Erythroblast (primary cell): ENCODE results near the gene GRIK2.
"Not testable (repeated sequence)": the region's sequence is repeated elsewhere in the genome, so short reads cannot be mapped to it uniquely, and the experiment has no call there.

Source experiments
- DNase-seq, 2 experiments: peaks; one replicate each; lab custom pipeline; 2025; lab: John Stamatoyannopoulos, UW
- GATA1 ChIP-seq: IDR thresholded peaks from 2 replicates; pipeline ENCODE4 v1.6.1; 2011; ENCODE audit warnings: low read depth, mild to moderate bottlenecking, control low read depth, low read length, moderate library complexity
- POLR2A ChIP-seq: IDR thresholded peaks from 2 replicates; pipeline ENCODE4 v1.6.1; 2011; ENCODE audit warnings: mild to moderate bottlenecking, low read length

Gene GRIK2

DNA sequence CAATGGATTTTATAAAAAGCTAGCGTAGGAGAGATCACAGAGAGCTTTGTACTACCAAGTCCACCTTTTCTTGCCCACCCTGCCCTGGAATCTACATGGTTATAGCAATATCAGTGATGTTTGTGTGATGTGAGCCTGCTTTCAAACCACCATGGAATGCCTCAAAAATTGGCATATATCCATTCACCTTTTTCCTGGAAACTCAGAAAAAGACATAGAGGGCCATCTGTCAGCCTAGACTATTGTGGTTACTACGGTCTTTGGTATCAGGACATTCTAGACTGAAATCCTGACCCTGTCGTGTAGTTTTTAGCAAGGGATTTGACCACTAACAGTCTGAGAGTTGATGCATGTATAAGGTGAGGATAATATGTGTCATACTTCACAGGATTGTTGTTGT lies 239.6 kb downstream of the GRIK2 start:
- DNase-seq = no peak
- TF ChIP-seq GATA1 = no peak
- no peak for TF ChIP-seq POLR2A

DNA sequence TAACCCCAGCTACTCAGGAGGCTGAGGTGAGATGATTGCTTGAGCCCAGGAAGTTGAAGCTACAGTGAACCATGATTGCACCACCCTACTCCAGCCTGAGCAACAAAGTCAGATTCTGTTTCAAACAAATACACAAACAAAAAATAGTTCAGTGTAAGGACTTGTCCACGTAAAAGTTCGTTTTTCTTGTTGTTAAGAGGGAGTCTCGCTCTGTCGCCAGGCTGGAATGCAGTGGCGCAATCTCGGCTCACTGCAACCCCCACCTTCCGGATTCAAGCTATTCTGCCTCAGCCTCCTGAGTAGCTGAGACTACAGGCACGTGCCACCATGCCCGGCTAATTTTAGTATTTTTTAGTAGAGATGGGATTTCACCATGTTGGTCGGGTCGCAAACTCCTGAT lies 245.4 kb downstream of the GRIK2 start:
- not testable (repeated sequence) for DNase-seq

DNA sequence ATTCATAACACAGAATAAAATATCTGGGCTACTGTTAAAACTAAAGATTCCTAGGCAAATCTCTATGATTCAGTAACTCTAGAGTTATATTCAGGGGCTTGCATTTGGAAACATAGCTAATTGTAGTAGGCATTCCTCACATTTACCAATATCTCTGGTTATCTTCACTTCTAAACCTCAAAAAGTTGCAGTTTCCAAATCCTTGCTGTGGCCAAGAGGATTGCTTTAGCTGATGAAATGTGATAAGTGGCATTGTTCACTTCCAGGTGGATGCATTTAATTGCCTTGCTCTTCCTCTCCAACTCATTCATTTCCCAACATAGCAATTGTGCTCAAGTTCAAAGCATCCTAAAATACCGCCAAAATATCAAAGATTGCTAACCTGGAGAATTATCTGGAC lies 246.6 kb downstream of the GRIK2 start:
- no peak for DNase-seq
- TF ChIP-seq GATA1 (no peak), POLR2A (no peak)

GRCh38 chr6:101645770-101646169 lies 252.3 kb downstream of the GRIK2 start:
- no peak for DNase-seq
- TF ChIP-seq POLR2A (no peak), GATA1 (no peak)

- DNase-seq = no peak
- TF ChIP-seq POLR2A = no peak
- TF ChIP-seq GATA1 = no peak
Observed at GRCh38 chr6:101650402-101651100, 257.0 kb downstream of the GRIK2 start.

DNA sequence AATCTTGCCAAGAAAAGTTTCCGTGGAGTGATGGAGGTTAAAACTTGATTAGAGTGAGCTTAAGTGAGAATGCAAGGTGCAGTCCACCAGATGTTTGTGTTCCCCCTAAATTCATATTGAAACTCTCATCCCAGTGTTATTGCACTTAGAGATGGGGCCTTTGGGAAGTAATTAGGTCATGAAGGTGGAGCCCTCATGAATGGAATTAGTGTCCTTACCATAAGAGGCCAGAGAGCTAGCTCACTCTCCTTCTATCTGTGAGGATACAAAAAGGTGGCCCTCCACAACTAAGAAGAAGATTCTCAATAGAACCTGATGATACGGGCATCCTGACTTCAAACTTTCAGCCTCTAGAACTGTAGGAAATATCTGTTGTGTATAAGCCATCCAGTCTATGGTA lies 258.6 kb downstream of the GRIK2 start:
- DNase-seq = no peak
- TF ChIP-seq GATA1 (no peak), POLR2A (no peak)

DNA sequence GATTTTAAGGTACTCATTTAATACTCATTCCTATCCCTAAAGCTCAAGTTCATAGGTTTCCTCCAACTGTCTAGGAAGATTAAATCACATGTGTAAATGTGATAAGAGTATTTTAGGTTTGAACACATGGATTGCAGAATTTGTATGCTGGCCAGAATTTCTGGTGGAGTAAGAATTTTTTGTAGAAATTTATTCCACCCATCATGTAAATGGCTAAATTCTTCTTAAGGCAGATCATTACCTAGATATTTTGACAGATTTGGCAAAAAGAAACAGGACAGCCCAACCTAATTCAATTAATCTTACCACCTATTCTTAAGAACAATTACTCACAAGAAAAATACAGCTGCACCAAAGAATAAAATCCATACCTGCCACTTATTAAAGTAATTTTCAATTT lies 261.6 kb downstream of the GRIK2 start:
- DNase-seq = no peak
- no peak for TF ChIP-seq GATA1
- TF ChIP-seq POLR2A = no peak

GRCh38 chr6:101662111-101662897 lies 268.8 kb downstream of the GRIK2 start:
- no peak for DNase-seq
- TF ChIP-seq POLR2A (no peak), GATA1 (no peak)

DNA sequence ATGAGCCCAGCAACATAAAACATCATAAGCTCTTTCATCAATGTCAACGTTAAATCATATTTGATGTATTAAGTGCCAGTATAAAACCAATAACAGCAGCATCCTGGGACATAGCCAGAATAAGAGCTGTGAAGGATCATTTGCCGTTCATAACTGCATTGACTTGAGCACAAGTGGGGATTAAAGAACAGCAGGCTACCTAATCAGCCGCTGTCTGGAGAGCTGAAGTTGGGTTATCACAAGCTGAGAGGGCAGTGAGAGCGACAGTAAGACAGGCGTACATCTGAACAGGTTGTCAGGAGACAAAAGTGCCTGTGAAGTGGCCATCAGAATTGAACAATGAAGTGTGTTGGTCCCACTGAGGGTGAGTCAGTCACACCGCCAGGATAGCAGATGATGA lies 269.6 kb downstream of the GRIK2 start:
- TF ChIP-seq POLR2A (no peak), GATA1 (no peak)
- DNase-seq = no peak

DNA sequence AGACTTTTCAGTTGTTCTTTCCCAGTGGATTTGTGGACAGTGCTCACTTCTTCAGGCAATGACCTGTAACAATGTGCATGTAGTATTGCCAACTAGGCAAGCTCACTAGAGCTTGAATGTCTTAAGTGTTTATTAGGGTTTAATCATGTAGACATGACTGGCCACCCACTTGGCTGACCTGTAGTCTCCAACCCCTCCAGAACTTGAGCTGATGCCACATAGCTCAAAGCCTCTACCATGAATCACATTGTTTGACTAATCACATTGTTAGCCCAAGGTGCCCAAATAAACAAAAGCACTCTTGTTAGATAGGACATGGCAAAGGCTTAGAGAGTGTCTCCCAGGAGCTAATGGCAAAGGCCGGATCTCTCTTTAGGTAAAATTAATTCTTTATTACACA lies 272.7 kb downstream of the GRIK2 start:
- DNase-seq = no peak
- TF ChIP-seq GATA1 (no peak), POLR2A (no peak)

DNA sequence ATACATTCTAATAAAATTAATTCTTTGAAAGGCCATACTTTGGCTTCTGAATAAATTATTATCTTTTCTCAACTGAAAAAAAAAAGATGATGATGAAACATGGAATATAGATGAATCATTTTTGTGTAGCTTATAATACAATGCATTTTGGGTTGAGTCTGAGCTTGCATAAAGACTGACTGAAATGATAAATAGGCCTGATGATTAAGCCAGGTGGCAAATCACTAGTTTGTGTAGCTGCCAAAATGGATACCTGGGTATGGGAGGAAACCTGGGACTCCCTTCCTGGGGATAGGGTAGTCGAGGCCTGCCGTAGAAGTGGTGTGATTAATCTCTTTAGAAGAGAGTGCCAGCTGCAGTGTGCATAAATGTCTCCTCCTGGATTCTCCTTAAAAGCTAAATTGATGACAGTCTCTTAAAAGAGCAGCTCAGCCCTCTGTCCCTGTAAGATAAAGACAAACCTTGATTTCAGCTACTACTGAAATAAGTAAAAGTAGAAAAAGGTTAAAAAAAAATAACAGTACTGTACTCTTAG lies 275.1 kb downstream of the GRIK2 start:
- no peak for DNase-seq
- TF ChIP-seq GATA1 (no peak), POLR2A (no peak)

- DNase-seq = no peak
- no peak for TF ChIP-seq GATA1
- TF ChIP-seq POLR2A = no peak
Observed at GRCh38 chr6:101676187-101676586, 282.7 kb downstream of the GRIK2 start.

DNA sequence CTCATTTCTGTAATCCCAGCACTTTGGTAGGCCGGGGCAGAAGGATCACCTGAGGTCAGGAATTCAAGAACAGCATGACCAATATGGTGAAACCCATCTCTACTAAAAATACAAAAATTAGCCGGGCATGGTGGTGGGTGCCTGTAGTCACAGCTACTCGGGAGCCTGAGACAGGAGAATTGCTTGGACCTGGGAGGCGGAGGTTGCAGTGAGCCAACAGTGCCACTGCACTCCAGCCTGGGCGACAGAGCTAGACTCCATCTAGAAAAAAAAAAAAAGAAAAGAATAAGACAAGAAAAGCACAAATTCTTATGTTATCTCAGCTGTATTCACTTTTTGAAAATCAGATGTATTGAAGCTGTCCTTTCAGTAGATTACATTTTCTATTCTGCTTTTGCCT lies 289.4 kb downstream of the GRIK2 start:
- DNase-seq = no peak
- TF ChIP-seq POLR2A (no peak), GATA1 (no peak)

DNA sequence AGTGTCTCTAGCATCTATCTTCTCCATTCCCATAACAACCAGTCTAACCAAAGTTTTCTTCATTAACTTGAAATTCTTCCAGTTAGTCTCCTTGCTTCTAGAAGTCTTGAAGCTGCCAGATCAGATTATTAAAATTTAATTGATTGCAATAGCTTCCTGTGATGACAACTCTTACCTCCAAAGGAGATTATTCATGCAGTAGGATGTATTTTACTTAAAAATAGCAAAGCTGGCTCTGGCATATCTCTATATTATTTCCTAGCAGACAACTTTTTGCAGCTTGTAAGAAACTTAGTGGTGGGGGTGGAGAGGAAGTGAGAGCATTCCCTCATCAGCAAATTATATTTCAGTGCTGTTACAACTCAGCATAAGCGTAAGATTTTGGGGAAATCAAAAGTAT lies 290.4 kb downstream of the GRIK2 start:
- no peak for DNase-seq
- TF ChIP-seq GATA1 (no peak), POLR2A (no peak)

DNA sequence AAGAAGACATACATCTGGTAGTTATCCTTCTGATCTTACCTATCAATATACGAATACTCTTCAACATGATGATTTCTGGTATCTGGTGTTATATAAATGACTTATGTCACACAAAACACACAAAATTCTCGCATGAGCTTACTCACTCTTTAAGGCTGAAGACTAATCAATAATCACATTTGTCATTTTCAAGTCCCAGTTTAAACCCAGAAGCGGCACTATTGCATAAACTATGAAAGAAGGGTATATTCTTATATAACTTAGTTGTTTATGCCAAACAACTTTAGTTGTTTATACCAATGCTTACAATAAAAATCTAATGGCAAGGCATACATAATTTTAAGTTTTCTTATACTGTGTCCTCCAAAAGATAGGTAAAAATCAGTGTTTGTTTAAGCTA lies 293.1 kb downstream of the GRIK2 start:
- DNase-seq = no peak
- TF ChIP-seq GATA1 (no peak), POLR2A (no peak)
